GM21825 (cell line): ENCODE measurements around the gene CD2AP.
"Not testable (repeated sequence)": the region's sequence is repeated elsewhere in the genome, so short reads cannot be mapped to it uniquely, and the experiment has no call there.

Source experiments
- ATAC-seq: cut with Tn5 transposase; IDR thresholded peaks from one replicate; pipeline ENCODE4 v1.9.1; 2021; ENCODE audit warnings: mild to moderate bottlenecking, moderate library complexity; ENCODE audit not compliant: unreplicated experiment

CD2AP gene

GRCh38 chr6:47553243-47553642 lies 75.7 kb downstream of the CD2AP start:
- not testable (repeated sequence) for ATAC-seq

DNA sequence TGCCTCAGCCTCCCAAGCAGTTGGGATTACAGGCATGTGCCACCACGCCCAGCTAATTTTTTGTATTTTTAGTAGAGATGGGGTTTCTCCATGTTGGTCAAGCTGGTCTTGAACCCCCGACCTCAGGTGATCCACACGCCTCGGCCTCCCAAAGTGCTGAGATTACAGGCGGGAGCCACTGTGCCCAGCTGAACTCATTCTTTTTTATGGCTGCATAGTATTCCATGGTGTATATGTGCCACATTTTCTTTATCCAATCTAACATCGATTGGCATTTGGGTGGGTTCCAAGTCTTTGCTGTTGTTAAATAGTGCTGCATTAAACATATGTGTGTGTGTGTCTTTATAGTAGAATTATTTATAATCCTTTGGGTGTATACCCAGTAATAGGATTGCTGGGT lies 78.9 kb downstream of the CD2AP start:
- not testable (repeated sequence) for ATAC-seq

- no peak for ATAC-seq
Observed at GRCh38 chr6:47563162-47563561, 85.6 kb downstream of the CD2AP start.

GRCh38 chr6:47566602-47567001 lies 89.0 kb downstream of the CD2AP start:
- ATAC-seq: not testable (repeated sequence)

- no peak for ATAC-seq
Observed at GRCh38 chr6:47567586-47567985, 90.0 kb downstream of the CD2AP start.

DNA sequence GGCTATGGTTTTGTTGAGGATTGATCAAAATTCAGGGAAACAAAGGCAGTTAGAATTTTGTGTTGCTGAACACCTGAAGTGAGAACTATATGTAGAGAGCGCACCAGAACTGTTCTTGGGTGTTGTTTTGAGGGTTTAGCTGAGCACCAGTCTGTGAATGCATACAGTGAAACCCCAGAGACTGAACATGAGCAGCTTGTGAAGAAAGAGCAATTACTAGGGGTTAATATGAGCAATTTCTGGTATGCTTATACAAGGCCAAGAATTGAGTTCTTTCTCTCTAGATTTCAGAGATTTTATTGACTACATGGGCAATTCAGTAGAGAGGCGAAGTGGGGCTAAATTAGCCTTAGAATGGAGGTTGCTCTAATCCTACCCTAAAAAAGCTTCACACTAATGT lies 93.9 kb downstream of the CD2AP start:
- no peak for ATAC-seq

DNA sequence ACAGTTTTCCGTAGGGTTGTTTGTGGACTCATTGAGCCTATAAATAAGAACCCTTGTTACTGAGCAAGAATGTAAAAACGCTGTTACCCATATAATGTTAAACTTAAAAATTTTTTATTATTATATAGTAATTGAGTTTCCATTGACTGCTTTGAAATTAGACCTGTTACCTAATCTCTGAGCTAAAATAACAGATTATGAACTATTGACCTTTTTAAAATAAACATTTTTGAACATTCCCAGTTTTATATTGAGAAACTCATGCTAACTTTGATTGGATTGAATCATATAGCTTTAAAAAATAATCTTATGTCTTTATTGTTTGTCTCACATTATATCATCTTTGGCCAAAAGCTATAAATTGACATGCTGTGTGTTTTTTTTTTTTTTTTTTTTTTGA lies 95.5 kb downstream of the CD2AP start:
- ATAC-seq: no peak

DNA sequence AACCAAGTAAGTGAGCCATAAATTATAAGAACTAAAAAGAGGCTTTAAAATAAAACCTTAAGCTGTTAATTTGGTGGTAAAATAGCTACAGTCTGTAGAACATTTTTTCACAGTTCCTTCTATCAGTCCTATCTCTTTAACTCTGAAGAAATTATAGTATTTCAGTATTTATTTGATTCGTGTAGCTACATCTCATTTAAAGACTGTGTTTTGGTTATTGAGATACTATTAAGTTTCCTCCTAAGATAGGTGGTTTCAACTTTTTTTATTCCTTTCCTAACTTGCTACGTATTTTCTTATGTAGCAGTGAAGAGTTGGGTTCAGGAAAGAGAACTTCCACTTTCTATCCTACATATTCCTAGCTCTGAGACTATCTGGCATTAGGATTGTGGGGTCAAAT lies 97.2 kb downstream of the CD2AP start:
- no peak for ATAC-seq

DNA sequence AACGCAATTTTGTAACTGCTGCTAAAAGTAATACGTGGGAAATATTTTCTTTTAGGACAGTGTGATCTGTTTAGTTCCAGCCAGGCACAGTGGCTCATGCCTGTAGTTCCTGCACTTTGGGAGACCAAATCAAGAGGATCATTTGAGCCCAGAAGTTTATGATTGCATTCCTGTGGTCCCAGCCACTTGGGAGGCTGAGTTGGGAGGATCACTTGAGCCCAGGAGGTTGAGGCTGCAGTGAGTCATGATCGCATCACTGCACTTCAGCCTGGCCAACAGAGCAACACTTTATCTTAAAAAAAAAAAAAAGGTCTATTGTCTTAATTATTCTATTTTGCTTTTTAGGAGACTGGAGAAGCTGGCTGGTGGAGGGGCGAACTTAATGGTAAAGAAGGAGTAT lies 101.5 kb downstream of the CD2AP start:
- no peak for ATAC-seq

- no peak for ATAC-seq
Observed at GRCh38 chr6:47581591-47581990, 104.0 kb downstream of the CD2AP start.

DNA sequence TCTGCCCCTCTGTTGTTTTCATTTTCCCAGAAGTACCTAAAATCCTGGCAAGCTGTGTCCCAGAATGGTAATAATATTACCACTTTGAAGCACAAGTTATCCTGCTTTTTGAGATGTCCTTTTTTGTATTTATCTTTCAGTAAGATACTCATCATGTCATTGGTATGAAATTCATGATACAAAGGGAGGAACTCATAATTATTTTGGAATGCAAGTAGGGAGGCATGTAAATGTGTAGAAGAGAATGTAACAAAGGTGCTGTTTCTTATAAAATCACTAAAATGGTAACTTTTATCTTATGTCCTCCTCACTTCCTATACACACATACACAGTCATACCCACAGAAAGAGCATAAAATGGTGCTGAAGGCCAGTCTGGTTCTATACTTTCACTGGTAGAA lies 109.9 kb downstream of the CD2AP start:
- no peak for ATAC-seq

DNA sequence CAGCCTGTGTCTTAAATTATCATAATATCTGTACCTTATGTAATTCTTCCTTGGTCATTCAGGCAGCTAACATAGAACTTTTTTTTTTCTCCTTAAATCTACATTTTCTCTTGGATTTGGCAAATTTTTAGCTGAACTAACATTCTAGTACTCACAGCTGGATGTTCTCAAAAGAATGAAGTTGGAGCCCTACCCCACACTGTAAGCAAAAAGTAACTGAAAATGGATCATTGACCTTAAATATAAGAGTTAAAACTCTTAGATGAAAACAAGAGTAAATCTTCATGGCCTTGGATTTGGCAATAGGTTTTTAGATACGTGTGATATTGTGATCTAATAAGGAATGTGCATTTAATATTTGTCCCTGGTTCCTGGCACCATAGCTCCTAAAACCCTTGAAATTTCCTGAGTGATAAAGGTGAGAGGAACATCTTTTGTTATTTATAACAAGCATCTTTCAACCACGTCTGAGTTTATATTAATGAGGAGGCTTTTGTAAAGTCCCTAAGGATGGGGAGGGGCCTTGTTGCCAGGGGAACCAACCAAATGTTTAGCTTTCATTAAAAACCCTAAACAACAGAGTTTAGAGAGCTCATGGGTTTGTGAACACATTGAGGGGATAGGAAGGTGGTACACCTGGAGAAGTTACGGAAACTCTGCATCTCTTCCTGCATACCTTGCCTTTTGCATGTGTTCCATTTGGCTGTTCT lies 114.7 kb downstream of the CD2AP start:
- no peak for ATAC-seq

DNA sequence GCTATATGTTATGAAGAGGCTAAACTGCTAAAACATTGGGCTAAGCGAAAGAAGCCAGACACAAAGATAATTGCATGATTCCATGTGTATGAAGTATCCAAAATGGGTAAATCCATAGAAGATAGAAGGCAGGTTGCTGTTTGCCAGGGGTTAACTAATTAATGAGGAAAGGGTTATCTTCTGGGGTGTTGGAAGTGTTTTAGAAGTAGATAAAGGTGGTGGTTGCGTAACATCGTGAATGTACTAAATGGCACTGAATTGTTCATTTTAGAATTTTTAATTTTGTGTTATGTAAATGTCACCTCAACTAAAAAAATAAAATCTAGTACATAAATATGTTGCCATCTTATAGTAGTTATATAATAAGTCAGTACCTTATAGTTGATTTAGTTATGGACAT lies 116.4 kb downstream of the CD2AP start:
- no peak for ATAC-seq

DNA sequence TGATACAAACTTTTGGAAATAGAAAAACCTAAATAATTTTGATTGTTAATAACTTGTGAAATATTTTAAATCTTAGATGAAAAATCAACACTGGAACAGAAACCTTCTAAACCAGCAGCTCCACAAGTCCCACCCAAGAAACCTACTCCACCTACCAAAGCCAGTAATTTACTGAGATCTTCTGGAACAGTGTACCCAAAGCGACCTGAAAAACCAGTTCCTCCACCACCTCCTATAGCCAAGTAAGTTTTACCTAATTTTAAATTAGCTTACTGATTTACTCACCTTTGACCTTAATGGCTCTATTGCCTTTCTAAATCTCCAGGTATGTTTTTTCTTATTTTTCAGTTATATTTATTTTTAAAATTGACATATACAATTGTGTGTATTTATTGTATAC lies 118.2 kb downstream of the CD2AP start:
- ATAC-seq: no peak

GRCh38 chr6:47598367-47598766 lies 120.8 kb downstream of the CD2AP start:
- ATAC-seq: no peak

DNA sequence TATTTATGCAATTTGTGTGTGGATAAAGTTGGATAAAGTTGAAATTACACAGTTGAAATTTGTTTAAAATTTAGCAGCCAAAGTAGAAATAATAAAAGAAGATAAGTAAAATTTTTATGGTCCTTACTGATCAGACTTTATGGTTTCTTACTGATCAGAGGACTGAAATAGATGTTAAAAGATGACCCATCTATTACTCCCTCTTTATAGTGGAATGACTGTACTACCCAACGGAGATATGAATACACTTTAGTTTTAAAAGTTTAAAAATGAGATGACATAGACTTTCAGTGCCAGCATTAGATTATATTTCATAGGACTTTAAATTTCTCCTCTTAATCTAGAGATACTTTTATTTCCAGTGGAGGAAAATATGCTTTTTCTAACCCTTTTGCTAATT lies 121.9 kb downstream of the CD2AP start:
- no peak for ATAC-seq

DNA sequence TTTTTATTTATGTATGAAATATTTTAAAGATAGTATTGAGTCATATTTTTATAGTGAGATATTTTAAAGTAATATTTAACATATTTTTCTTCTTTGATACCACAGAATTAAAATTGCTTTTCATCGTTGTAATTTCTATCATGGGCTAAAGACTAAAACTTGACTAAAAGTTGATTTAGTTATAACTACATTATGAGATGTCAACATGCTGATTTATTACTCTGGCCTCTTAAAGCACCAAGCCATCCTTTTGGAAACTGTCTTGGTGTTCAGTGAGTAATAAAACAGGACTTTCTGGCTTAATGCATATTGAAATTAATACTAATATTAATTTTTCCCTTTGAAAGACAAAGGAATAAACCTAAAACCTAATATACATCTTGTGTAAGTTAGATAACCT lies 125.6 kb downstream of the CD2AP start:
- no peak for ATAC-seq

DNA sequence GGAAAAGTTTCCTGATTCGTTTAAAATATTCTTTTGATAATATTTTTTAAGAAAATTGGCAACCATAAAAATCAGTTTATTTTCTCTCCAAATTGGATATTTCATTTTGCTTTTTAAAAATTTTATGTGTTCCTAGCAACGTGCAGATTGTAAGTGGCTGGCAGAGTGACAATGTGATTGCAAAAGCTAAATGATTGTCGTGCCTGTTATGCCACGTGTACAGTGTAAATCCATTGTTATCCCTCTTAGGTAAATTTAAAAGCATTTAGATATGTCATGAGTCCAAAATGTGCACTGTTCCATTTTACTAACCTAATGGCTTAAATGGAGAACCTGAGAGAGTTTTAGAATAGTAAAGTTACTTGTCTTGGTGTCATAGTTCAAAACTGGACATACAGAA lies 126.4 kb downstream of the CD2AP start:
- ATAC-seq: no peak

DNA sequence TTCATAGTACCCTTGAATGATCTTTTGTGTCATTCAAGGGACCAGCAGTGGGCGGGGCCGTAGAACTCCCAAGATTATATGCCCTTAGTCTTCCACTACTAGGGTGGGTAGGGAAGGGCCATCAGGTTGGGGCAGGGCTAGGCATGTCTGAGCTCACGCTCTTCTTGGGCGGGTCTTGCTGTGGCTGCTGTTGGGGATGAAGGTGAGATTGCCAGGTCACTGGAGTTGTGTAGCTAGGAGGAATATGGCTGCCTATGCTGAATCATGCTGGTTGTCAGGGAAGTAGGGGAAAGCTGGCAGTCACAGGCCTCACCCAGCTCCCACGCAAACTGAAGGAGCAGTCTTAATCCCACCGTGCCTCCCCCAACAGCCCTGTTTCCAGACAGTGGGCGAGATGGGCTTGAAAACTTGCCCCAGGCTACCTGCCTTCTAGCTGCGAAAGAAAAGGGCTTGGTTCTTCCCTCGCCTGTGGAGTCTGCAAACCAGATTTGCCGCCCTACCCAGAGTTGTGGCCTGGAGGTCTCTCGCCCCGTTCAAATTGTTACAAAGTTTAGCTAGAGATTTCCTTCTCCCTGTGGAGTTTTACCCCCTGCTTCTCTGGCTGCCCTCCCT lies 144.4 kb downstream of the CD2AP start:
- no peak for ATAC-seq

DNA sequence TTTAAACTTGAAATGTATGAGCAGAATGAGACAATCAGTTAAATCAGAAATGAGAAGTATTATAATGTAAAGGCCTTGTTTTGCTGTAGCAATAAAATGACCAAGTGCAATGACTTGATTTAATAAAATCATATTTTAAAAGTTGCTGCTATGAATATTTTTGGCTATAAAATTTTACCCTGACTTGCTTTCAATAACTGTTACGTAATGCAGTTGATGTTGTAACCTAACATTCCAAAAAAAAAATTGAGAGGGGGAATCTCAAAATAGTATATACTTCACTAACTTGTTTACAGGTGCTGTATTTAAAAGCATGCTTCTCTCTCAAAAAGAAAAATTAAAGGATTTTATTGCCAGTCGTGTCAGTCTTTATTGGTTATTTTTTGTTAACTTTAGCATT lies 149.2 kb downstream of the CD2AP start:
- no peak for ATAC-seq

- ATAC-seq: no peak
Observed at GRCh38 chr6:47628448-47629272, 151.1 kb downstream of the CD2AP start.

DNA sequence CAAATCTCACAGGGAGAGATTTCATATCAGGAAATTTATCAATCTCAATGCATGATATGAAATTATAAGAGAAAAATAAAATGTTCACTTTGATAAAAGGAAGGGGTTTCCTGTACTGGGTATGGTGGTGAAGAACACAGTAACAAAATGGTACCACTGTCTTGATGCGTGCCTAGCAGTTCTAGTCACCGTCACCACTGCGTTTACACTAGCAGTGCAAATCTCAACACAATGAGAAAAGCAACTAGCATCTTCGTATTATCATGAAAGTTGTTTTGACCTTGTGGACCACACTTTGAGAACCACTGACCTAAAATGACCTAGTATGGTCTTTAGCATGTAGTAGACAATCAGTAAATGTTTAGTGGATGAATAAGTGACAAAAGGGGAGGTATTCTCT lies 152.4 kb downstream of the CD2AP start:
- no peak for ATAC-seq
